GM12865 (cell line): ENCODE data around the gene RADIL.

Source experiments
- DNase-seq: peaks from one replicate; pipeline ENCODE4 v3.0.0; 2010; ENCODE audit warnings: low read depth
- H3K4me3 ChIP-seq: 2 replicates; pipeline ENCODE4 v1.5.1; 2011; ENCODE audit warnings: mild to moderate bottlenecking, low read depth, low read length, control low read depth
- CTCF ChIP-seq: IDR thresholded peaks from 2 replicates; pipeline ENCODE4 v1.5.1; 2011; ENCODE audit warnings: low read length, control low read depth, low read depth, inconsistent platforms; ENCODE audit not compliant: insufficient read depth; ENCODE audit errors: missing control alignments

The RADIL gene

GRCh38 chr7:4790516-4790991 lies 93.0 kb downstream of the RADIL start:
- TF ChIP-seq CTCF, result no peak

GRCh38 chr7:4790078-4790465 lies 93.4 kb downstream of the RADIL start:
- H3K4me3 ChIP-seq, result no peak overlapping the region
- TF ChIP-seq CTCF, result no peak
- no peak for DNase-seq

More at GRCh38 chr7:4790516-4790991, 93.0 kb downstream of the RADIL start:
- DNase-seq, result no peak
- H3K4me3 ChIP-seq, result no peak overlapping the region

GRCh38 chr7:4789194-4790077 lies 94.1 kb downstream of the RADIL start:
- H3K4me3 ChIP-seq, result no peak overlapping the region
- no peak for TF ChIP-seq CTCF
- DNase-seq, result no peak

- no peak for TF ChIP-seq CTCF
- no peak overlapping the region for H3K4me3 ChIP-seq
- no peak for DNase-seq
Measured at GRCh38 chr7:4788627-4789189, 94.8 kb downstream of the RADIL start.

GRCh38 chr7:4787947-4788626 lies 95.4 kb downstream of the RADIL start:
- no peak for TF ChIP-seq CTCF
- no peak overlapping the region for H3K4me3 ChIP-seq
- no peak for DNase-seq

GRCh38 chr7:4787541-4787940 lies 96.0 kb downstream of the RADIL start:
- H3K4me3 ChIP-seq, result no peak overlapping the region
- TF ChIP-seq CTCF, result no peak
- no peak for DNase-seq
